ENCODE data around the gene PACSIN2.

DNA sequence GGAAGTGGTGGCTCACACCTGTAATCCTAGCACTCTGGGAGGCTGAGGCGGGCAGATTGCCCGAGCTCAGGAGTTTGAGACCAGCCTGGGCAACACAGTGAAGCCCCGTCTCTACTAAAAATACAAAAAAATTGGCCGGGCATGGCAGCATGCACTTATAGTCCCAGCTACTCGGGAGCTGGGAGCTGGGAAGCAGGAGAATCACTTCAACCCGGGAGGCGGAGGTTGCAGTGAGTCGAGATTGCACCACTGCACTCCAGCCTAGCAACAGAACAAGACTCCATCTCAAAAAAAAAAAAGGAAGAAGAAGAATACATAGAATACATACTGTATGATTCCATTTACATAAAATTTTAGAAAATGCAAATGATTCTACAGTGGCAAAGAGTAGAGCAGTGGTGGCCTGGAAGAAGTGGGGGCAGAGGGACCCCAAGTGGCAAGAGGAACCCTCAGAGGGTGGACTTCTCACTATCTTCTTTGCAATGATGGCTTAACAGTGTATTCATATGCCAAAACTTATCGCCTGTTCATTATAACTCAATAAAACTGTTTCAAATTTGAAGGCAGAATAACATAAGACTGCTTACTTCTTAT, 22.0 kb downstream of the PACSIN2 start:
- TF ChIP-seq, protein P1, sequence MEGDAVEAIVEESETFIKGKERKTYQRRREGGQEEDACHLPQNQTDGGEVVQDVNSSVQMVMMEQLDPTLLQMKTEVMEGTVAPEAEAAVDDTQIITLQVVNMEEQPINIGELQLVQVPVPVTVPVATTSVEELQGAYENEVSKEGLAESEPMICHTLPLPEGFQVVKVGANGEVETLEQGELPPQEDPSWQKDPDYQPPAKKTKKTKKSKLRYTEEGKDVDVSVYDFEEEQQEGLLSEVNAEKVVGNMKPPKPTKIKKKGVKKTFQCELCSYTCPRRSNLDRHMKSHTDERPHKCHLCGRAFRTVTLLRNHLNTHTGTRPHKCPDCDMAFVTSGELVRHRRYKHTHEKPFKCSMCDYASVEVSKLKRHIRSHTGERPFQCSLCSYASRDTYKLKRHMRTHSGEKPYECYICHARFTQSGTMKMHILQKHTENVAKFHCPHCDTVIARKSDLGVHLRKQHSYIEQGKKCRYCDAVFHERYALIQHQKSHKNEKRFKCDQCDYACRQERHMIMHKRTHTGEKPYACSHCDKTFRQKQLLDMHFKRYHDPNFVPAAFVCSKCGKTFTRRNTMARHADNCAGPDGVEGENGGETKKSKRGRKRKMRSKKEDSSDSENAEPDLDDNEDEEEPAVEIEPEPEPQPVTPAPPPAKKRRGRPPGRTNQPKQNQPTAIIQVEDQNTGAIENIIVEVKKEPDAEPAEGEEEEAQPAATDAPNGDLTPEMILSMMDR (IDR thresholded peaks at IDR 0.05), result no peak
- no peak for TF ChIP-seq ZFX (IDR thresholded peaks at IDR 0.05; ENCODE audit: borderline replicate concordance)
